SK-MEL-5 (cell line): ENCODE results near the gene A4GNT. TPM values are rescaled to one million over a fixed set of nuclear protein-coding genes. Genes with fewer than 3 reads are reported as not detected.
A peak's percentile ranks its signal among the peaks of the same experiment; 100 is the strongest.
"Not testable (repeated sequence)": the region's sequence is repeated elsewhere in the genome, so short reads cannot be mapped to it uniquely, and the experiment has no call there.

ENCODE experiments used
- DNase-seq: peaks from one replicate; pipeline ENCODE4 v3.0.0-alpha.2; 2016; ENCODE audit warnings: low read depth, low spot score
- in situ Hi-C: cut with HindIII; loops from 2 replicates; pipeline ENCODE4 v1.10.0; 2016; ENCODE audit warnings: low sequenced_read_pairs, high pct_unique_total_duplicates, low pct_unique_long_range_greater_than_20kb
- total RNA-seq: library from RNA; depleted of rRNA; stranded (reverse); fragments of >200 nt; shearing (Covaris generic); gene quantifications from 2 replicates; pipeline ENCODE4 v1.2.3, GENCODE V29; 2014; rRNA removed

Gene A4GNT
- total RNA-seq, 1 experiment from 2014 or later = not detected

- in situ Hi-C loops = no loop called here
- DNase-seq = no peak
These were observed 43.1 kb downstream of the A4GNT start for GRCh38 chr3:138089091-138089490.

- DNase-seq, in situ Hi-C loops: not testable (repeated sequence)
These were observed 46.4 kb downstream of the A4GNT start for GRCh38 chr3:138085745-138086144.

- in situ Hi-C loops = no loop called here
- DNase-seq = no peak
These were observed 48.0 kb downstream of the A4GNT start for GRCh38 chr3:138084196-138084595.

- no peak for DNase-seq
These were observed 49.2 kb downstream of the A4GNT start for GRCh38 chr3:138082992-138083386.

DNA sequence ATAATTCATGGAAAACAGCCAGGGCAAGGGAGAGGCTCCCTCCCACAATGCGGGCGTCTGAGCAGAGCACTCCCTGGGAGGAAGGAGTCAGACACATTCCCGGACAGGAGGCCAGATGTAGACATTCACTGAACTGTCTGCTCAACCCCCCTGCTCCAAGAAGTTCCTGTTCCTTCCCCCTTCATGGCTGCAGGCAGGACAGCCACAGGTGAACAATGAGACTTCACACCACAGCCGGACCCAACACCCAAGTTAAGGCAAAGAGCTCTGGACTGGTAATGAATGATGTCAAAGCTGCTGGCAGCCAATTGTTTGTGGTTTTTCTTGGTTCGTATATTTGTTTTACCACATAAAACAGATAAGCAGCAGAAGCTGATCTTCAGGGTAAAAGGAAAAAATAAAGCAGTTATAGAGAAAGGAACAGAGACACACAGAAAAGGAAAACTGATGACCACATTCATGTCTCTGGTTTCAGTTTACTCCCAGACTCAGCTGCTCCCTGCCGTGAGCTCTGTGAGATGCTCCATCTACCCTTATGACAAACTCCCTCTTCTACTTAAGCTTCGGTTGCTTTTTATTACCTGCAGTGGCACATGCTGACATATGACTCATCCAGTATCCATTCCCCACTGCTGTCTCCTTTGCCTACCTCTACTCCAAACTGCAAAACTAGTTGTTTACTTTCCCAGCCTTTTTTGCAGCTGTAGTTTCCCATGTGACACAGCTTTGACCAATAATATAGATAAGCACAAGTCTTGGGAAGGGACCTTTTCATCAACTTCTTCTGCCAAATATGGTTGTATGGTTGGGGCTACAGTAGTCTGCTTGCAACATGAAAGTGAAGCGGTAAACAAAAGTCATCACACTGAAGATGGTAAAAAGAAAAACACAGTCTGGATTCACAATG, 49.9 kb downstream of the A4GNT start:
- in situ Hi-C loops = no loop called here

More at GRCh38 chr3:138082992-138083386, 49.2 kb downstream of the A4GNT start:
- in situ Hi-C loops = no loop called here

DNA sequence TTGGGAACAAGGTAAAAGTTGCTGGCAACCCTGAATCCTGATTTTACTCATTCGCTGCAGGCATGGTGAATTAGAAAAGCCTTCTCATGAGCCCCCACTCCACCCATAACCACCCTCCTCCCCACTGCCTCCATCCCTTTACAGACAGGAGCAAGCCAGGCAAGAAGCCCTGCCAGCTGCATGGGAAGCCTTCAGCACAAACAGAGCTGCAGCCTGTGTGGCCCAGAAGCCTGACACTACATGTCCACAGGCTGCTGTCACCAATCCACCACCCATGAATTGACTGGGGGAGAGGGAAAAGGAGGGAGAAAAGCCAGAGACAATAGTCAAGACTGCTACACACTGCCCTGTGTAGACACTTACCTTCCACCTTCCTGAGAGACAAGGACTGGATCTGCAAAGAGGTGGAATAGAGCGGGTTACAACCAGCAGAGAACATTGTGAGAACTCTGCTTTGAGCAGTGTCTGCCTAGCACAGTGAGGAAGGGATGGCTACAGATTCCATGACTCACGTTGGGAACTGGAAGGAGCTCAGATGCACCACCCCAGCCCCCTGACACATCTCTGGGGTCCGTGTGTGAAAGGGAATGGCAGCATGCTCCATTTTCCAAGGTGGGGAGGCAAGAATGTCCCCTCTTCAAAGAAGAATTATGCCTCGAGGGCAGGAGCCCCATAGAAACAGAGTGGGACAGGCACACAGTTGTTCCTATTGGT, 50.7 kb downstream of the A4GNT start:
- in situ Hi-C loops = no loop called here
- DNase-seq = no peak

More for the DNA sequence above, 49.9 kb downstream of the A4GNT start:
- peak; percentile 100 for DNase-seq

- in situ Hi-C loops = no loop called here
- no peak for DNase-seq
These were observed 52.3 kb downstream of the A4GNT start for GRCh38 chr3:138079901-138080300.

- in situ Hi-C loops = no loop called here
- DNase-seq = peak; percentile 37
These were observed 53.3 kb downstream of the A4GNT start for GRCh38 chr3:138078901-138079344.

DNA sequence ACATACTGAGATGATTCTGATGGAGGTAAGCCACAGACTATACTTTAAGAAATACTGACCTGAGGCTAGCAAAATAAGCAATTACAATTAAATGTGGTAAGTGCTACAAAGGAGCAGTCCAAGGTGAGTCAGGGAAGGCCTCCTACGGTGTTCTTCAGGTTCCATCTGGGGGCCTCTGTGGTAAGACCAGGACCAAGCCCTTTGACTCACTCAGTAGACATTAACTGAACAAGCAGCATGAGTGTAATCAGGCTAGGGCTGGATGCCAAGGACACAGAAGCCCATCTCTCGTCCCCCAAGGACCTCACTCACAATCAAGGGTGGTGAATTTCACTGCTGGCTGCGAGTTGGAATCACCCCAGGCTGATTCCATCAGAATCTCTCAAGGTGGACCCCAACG, 54.1 kb downstream of the A4GNT start:
- in situ Hi-C loops = no loop called here
- no peak for DNase-seq

Other genes starting within 250 kb of the A4GNT start
- not detected in 2 replicates for gene CLDN18, start 122.2 kb downstream of the A4GNT start, total RNA-seq
- 24.3 and 27.4 TPM in 2 replicates for gene DZIP1L, start 16.8 kb downstream of the A4GNT start, total RNA-seq
- gene DBR1, start 42.5 kb upstream of the A4GNT start, total RNA-seq = 23.3 and 25.0 TPM in 2 replicates
- gene ARMC8, start 54.9 kb upstream of the A4GNT start, total RNA-seq = 35.0 and 44.7 TPM in 2 replicates
- not detected in 2 replicates for gene NME9, start 197.5 kb upstream of the A4GNT start, total RNA-seq
- gene MRAS, start 216.2 kb upstream of the A4GNT start, total RNA-seq = 6.5 and 10.9 TPM in 2 replicates